ENCODE measurements around the gene C19orf44.

DNA sequence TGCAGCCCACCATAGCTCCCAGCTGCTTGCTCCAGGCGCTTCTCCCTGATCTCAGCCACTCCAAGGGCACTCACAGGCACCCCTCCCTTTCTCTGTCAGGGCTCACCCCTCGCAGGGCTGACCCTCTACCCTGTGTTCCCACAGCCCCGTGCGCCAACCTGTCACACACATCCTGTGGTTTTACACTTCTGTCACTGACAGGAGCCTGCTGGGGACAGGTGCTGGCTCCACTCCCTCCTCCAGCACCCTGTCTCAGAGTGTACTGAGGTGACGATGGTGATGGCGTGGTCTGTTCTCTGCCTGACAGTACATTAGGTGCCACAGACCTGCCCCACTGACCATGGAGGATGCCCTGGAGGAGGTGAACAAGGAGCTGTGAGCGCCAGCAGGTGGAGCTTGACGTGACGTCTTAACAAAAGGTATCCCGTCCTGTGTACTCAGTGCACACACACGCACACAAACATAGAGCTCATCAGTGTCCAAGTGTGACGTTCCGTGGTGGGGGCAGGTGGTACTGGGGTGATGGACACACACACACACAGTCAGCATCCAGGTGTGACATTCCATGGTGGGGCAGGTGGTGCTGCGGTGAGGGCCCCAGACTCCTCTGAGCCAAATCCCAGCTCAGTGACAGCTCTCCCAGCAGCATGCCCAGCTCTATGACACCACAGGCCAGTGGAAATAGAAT is 20.9 kb downstream of the C19orf44 start:
- TF ChIP-seq, protein P1, sequence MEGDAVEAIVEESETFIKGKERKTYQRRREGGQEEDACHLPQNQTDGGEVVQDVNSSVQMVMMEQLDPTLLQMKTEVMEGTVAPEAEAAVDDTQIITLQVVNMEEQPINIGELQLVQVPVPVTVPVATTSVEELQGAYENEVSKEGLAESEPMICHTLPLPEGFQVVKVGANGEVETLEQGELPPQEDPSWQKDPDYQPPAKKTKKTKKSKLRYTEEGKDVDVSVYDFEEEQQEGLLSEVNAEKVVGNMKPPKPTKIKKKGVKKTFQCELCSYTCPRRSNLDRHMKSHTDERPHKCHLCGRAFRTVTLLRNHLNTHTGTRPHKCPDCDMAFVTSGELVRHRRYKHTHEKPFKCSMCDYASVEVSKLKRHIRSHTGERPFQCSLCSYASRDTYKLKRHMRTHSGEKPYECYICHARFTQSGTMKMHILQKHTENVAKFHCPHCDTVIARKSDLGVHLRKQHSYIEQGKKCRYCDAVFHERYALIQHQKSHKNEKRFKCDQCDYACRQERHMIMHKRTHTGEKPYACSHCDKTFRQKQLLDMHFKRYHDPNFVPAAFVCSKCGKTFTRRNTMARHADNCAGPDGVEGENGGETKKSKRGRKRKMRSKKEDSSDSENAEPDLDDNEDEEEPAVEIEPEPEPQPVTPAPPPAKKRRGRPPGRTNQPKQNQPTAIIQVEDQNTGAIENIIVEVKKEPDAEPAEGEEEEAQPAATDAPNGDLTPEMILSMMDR (conservative IDR thresholded peaks at IDR 0.05), result no peak
- TF ChIP-seq ZFX (IDR thresholded peaks at IDR 0.05), result no peak

Measured in C4-2B (cell line).